Ramos (cell line): ENCODE data around the gene STIP1.
"Not testable (repeated sequence)": the region's sequence is repeated elsewhere in the genome, so short reads cannot be mapped to it uniquely, and the experiment has no call there.

ENCODE experiments used
- in situ Hi-C: fragments of 300-500 bp; cut with MboI; formaldehyde crosslinking; loops from one replicate; pipeline ENCODE4 v1.14.3; 2022; ENCODE audit warnings: low sequenced_read_pairs; ENCODE audit not compliant: unreplicated experiment

Gene STIP1

DNA sequence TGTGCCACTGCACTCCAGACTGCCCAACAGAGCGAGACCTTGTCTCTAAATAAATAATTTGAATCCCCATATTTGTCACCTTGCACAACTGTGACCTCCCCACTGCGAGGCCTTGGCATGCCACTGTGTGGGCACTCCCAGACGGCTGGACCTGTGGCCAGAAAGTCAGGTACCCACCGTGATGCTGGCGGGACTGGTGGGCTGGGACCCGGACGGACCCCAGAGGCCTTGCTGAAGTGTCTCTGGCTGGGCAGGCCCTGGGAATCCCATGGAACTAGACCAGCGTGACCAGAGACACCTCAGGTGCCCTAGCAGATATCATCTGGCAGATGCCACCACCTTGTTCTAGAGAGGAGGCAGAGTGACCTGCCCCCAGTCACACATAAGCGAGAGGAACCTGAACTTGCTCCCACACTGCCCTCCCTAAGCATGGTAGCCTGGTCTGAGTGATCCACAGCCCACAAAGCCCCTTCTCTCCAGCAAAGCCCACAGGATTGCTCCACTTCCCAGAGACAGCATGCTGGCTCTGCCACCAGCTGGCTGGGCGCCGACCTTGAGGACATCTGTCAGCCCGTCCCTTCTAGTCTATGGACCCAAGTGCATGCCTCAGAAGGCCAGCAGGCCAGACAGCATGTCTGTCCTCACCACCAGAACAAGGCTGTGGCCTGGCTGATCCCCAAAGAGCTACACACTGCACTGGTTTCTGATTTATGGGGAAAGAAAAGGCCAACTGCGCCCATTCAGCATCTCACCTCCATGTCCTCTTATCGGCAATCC is 29.5 kb upstream of the STIP1 start:
- in situ Hi-C loops = no loop called here

DNA sequence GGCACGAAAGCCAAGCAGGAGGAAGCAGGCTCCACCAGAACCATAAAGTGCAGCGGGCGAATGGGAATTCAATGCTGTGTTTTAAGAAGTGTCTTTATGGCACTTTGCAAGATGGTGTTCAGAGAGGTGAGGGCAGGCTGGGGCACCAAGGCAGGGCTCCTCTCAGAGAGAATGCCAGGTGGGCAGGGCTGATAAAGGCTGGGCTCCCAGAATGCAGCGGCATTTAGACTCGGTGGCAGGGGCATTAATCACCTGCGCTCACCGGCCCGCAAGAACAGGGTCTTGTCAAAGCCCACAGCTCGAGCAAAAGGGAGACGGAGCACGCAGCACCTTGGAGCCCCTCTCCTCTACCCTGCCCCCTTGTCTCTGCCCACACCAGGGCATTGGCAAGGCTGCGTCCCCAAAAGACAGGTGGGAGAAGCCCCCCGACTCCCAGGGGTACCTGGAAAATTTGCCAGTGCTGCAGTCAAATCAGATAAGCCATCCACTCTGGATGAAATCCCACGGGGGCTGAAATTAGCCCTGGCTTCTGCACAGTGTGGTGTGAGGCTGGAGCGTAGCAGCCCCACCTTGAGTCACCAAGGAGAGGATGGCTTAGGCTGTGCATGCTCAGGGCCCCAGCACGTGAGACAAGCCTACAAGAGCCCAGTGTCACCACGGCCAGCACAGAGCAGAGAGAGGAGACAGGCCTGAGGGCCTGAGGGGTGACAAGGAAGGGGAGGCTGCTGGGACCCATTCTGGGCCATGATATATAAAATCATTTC is 28.2 kb upstream of the STIP1 start:
- in situ Hi-C loops = no loop called here

DNA sequence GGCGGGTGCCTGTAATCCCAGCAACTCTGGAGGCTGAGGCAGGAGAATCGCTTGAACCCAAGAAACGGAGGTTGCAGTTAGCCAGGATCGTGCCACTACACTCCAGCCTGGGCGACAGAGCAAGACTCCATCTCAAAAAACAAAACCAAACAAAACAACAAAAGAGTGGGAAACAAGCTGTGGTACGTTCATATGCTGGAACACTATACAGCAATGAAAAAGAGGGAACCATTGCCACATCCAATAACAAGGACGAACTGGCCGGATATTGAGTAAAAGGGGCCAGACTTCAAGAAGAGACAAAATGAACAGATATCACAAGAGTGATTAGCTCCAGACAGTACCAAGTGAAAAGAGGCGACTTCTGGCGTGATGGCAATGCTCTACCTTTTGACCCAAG is 24.9 kb upstream of the STIP1 start:
- in situ Hi-C loops = no loop called here

DNA sequence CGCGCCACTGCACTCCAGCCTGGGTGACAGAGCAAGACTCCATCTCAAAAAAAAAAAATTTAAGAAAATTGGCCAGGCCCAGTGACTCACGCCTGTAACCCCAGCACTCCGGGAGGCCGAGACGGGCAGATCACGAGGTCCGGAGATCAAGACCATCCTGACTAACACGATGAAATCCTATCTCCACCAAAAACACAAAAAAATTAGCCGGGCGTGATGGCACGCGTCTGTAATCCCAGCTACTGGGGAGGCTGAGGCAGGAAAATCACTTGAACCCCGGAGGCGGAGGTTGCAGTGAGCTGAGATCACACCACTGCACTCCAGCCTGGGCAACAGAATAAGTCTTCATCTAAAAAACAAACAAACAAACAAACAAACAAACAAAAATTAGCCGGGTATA is 23.2 kb upstream of the STIP1 start:
- in situ Hi-C loops = not testable (repeated sequence)

DNA sequence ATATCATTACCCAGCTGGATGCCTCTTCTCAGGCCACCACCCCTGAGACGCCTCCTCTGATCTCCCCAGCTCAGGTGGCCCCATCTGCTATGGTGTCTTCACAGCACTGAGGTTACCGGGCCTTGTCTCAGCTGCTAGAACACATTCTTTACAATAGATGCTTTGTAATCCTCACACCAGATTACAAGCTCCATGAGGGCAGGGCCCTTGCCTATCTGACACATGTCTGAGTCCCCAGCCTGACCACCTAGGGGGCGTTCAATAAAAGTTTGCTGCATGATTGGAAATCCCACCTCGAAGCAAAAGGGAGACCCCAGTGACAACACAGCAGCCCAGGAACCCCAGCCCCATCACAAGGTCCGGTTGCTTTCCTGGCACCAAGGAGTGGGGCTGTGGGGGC is 22.0 kb upstream of the STIP1 start:
- in situ Hi-C loops = no loop called here

DNA sequence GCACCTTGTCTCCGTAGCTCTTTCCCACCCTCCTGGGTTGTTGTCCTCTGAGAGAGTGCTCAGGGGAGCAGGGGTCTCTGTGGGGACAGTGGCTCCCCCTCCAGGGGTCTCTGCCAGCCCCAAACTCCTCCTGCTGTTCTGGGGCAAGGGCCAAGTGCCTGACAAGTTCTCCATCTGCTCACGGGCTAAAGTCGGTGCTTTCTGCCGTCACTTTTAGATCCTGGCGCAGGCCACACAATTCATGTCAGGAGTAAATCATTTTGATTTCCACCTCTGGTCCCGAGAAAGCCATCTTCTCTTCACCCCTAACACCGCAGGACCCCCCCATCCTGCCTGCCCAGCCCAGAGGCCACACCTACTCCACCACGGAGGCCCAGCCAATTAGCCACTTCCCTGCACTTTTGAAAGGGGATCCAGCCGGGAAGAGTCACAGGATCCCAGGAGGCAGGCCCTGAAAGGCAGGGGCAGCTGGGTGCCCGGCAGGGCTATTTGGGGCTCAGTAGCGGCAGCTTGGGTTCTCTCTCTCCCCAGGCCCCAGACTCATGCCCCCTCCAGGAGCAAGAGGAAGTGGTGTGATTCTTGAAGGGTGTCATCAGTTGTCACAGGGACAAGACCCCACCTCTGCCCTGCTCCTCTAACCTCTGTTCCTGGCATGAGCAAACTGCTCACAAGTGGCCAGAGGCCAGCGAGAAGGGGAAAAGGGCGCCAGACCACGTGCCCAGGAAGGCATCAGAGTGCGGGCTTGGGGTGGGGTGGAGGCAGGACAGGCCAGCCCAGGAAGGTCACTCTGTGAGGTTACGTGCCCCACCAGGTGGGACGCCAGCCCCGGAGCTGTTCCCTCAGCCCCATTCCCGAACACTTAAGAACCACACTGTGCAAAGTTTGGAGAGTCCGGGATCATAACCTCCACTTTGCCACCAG is 21.3 kb upstream of the STIP1 start:
- in situ Hi-C loops = no loop called here

DNA sequence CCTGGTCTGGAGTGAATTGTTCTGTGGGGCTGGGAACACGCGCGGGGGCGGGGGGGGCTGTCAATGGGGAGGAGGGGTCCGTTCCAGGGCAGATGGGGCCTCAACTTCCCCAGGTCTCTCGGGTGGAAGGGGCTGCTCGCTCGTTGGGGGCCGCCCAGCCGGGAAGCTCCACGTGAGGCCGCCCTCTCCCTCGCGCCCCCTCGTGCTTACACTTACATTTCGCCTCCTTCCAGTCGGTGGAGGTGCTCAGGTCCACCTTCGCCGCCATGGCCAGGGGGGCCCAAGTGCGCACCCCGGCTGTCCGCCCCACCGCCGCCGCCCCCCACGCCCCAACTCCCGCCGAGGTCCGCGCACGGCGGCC is 20.5 kb upstream of the STIP1 start:
- in situ Hi-C loops = no loop called here

DNA sequence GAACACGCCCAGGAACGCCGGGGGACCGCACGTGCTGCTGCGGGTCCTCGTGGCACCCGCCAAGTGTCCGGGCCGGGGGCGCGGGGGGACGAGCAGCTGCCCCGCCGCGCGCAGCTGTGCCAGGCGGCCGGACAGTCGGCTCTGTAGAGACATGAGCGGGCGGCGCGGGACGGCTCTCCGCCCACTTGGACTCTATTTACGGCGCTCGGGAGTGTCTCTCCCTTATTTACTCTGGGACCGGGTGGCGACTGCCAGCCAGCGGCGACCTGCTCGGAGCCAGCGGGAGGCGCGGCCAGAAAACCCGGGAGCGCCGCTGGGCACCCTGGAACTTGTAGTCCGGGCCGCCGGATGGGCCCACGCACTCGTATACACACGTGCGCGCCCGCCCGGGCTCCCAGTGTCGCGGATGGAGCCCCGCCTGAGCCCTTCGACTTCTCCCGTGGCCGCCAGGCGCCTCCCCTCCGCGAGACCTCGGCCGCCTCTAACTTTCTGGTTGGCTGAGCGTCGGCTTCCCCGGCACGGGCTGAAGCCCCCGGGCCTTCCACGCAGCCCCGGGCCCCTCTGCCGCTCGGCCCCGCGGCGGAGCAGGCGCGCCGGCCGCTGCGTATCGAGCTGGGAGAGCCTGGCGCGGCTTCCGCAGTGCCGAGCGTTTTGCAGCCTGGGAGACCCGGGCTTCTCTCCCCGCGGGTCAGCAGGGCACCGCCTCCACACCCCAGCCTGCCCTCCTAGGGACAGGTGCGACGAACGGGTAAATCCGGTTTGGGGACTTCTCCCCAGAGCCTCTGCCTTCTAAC is 19.9 kb upstream of the STIP1 start, which contains the start of gene MACROD1:
TSS of gene MACROD1 (minus strand) at position 272 of the 794 bp plus-strand sequence. CDS start at position 153, 119 bp downstream.
- in situ Hi-C loops = no loop called here

DNA sequence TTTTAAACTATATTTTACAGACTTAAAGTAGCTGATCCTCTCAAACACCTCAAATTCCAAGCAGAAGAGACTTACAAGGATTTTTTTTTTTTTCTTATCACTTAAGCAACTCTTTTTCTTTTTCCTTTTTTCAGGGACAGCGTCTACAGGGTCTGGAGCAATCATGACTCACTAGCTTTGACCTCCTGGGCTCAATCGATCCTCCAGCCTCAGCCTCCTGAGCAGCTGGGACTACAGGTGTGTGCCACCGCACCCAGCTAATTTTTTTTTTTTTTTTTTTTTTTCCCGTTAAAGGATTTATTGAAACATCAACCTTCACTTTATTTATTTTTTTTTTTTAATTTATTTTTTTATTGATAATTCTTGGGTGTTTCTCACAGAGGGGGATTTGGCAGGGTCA is 15.6 kb upstream of the STIP1 start:
- in situ Hi-C loops = no loop called here

DNA sequence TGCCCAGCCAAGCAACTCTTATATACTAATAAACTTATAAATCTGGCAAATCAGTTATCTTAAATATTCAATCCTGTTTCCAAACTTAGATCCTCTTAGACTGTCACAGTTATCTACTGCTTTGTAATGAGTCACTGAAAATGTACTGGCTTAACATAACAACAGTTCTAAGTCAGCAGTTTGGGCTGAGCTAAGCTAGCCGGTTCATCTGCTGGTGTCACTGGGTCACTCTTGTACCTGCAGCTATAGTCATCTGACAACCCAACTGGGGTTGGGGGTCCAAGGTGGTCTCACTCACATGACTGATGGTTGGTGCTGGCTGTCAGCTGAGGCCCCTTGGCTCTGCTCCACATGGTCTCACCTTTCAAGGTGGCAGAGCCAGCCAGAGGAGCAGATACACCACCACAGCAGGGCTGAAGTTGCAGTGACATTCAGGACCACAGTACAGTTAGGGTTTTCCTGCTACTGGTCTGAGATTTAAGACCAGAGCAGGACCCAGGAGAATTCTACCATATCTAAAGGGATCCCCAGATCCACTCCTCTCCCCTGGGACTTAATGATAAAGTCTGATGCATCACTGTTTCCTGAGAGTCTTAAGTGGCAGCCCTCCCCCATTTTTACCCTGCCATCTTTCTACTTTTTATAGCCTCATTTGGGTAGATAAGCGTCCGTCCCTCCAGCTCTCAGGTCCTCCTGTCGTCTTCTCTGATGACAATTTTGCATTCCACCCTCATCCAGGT is 12.2 kb upstream of the STIP1 start:
- in situ Hi-C loops = no loop called here

DNA sequence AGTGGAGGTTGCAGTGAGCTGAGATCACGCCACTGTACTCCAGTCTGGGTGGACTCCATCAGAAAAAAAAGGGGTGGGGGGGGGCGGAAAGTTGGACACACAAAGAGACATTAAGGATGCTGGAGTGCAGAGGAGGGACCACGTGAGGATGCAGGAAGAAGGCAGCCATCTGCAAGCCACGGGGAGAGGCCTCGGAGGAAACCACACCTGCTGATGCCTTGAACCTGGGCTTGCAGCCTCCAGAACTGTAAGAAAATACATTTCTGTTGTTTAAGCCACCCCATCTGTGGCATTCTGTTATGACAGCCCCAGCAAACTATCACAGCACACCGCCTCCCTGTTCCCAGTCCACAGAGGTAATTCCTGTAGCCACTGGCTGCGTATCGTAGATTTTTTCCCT is 9.2 kb upstream of the STIP1 start:
- in situ Hi-C loops = no loop called here

DNA sequence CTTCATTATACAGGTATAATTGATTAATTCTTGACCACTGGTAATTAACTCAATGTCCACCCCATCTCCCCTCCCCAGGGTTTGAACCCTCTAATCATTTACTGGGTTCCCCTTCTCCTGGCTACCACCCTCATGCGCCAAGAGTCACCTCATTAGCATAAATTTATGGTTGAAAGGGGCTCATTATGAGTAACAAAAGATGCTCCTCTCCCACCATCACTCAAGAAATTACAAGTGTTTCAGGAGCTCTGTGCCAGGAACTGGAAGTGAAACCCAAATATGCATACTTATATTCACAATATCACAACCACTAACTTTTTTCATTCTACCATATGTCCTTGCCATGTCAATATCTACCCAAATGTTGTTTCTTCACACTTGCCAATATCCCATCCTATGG is 7.8 kb upstream of the STIP1 start:
- in situ Hi-C loops = no loop called here

DNA sequence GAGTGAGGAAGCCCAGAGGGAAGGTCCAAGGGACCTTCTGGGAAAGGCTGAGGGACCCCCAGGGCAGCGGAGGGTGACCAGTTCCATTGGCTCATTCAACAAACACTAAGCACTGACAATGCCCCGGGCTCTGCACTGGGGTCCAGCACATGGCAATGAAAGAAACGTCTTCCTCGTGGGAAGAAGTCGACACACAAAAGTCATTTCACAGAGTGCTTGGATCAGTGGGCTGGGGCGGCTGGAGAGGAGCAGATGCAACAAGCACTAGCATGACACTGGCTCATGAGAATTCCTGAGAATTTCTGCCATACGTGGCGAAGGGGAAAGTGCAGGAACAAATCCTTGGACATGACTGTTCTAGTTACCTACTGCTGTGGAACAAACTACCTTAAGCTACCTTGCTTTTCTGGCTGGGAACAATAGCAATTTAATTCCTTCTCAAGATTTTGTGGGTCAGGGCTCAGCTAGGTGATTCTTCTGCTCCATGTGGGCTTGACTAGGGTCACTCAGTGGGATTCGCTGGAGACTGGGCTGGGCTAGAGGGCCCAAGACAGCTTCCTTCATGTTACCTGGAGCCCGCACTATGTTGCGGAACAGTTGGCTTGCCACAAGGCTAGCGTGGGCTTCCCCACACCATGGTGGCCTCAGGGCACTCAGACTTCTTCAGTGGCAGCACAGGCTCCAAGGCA is 6.9 kb upstream of the STIP1 start:
- in situ Hi-C loops = no loop called here

DNA sequence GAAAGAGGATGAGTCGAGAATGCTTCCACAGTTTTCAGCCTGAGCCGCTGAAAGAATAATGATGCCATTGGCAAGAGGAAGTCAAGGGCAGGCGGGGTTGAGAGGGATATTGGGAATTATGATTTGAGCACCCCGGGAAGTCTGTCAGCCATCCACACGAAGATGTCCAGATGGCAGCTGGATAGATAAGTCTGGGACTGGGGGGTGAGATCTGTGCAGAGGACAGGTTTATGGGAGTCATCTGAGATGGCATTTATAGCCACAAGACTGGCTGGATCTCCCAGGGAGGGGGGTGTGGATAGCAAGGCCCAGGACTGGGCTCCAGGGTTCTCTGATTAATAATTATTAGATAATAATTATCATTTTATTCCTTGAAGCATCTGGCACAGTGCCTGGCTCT is 5.1 kb upstream of the STIP1 start:
- in situ Hi-C loops = no loop called here

DNA sequence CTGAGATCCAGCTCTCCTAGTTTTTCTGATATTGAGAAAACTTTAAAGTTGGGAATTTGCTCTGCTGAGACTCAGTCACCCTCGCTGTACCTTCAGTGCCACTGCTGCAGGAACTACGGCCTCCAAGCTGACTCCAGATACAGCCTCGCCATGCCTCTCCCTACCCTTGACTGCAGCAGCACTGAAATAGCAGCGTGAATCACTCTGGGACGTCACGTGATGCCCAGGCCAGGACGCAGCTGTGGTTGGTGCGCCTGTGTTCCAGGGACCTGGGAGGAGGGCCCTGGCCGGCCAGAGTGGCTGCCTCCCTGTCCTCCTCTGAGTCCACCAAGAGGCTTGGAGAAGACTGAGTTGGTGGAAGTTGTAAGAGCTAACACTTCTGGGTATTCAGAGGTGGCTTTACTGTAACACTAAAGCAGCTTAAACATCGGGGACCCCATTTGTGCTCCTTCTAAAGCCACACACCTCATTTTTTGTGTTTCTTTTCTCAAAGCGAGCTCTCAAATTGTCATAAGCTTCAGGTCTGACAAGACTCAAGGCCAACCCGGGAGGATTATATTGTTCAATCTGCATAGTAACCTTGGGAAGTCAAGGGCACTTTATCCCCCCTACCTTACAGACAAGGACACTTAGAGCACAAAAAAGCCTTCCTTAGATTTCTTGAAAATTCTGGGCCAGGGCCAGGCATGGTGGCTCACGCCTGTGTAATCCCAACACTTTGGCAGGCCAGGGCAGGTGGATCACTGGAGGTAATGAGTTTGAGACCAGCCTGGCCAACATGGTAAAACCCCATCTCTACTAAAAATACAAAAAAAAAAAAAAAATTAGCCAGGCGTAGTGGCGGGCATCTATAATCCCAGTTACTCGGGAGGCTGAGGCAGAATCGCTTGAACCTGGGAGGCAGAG is 4.2 kb upstream of the STIP1 start:
- in situ Hi-C loops = no loop called here

DNA sequence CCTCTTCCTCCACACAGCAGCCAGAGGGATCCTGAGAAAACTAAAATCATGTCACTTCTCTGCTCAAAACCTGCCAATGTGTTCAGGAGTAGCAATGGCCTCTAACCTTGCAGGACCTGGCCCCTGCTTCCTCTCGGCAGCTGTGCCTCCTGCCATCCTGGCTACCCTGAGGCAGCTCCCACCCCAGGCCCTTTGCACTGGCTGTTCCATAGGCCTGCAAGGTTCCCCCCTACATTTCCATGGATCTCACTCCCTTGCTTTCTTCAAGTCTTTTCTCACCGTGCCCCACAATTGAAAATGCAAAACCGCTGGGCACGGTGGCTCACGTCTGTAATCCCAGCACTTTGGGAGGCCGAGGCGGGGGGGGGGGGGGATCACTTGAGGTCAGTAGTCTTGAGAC is 2.1 kb upstream of the STIP1 start:
- in situ Hi-C loops = no loop called here

DNA sequence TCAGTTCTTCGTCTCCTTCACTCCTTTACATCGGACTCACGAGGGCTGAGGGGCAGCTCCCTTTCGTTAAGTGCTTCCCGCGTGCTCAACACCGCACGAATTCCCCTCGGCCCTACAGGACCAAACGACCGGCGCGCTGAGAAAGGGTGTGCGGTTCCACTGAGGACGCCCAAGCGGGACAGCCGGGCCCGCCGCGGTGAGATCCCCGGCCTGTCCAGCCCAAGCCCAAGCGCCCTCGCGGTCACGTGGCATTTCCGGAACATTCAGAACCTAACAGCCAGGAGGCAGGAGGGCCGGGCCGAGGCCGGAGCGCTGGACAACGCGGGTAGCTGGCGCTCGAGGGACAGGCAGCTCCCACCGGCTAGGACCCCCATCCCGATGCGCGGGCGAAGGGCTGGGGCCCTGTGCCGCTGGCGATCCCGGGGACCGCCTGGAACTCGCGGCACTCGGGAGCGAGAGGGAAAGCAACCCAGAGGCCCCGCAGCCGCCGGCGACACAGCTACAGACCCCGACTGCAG is 737 bp upstream of the STIP1 start:
- in situ Hi-C loops = no loop called here
